SIG-M5 treated with dmso at 0.1 percent for 504 hours (cell line): Measurements from ENCODE around the gene KNDC1.

Source experiments
- DNase-seq: peaks from one replicate; lab custom pipeline; 2025; ENCODE audit not compliant: unreplicated experiment; lab: John Stamatoyannopoulos, UW

KNDC1 gene

DNA sequence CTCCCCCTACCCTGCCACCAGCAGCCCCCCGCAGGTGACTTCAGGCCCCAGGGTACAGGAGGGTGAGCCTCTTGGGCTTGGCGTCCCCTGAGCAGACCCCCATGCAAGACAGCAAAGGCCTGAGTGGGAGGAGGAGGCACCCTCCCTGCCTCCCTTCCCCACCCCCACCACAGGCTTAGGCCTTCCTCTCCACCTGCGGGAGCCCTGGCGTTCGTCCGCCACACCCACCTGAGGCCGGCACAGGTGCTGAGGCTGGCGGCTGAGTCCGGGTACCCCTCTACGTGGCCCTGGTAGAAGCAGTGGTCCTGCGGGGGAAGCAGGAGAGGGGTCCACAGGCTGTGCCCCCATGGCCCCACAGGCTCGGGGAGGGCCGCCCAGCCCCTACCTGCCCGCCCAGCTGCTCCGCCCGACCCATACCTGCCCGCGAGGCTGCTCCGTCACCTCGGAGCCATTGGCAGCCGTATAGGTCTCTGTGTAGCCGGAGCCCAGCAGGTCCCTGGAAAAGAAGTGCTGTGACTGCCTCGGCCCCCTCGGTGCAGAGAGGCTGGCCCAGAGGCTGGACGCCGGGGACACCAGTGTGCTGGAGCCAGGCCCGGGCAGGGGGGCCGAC is 113.6 kb downstream of the KNDC1 start:
- no peak for DNase-seq

DNA sequence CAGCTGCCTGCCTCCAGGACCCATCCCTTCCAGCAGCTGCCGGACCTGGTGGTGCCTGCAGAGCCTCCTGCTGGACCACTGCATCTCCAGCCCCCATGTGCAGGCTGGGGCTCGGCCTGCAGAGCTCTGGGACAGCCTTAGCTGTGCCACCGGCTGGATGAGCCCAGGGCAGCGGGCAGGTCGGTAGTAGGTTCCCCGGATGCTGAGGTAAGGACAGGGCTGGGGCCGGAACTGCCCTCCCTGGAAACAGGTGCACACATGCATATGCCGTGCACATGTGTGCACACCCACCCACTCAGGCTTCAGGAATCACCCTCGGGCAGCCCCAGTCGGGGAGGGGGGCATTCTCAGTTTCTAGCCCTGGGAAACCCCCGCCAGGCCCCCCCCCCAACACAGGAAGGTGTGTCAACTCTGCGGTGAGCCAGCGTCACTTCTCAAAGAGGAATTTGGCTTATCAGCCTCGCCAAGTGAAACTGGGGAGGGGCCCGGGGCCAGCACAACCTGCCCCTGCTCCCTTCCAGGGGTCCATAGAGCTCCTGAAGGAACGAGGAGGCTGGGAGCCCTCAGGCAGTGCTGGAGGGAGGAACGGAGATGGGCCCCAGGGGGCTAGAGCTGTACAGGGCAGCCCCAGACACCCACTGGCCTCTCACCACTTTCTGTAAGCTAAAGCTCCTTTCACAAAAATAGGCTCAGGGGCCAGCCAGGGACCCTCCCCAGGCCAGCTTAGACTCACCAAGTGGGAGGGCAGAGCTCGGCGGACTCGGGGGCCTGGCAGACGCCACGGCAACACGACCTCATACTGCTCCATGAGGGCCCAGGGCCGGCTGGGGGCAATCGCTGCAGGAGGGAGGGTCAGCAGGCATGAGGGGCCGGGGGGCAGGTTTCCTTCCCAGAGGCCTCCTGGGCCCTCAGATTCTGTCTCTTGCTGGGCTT is 115.0 kb downstream of the KNDC1 start:
- DNase-seq = peak; percentile 19

DNA sequence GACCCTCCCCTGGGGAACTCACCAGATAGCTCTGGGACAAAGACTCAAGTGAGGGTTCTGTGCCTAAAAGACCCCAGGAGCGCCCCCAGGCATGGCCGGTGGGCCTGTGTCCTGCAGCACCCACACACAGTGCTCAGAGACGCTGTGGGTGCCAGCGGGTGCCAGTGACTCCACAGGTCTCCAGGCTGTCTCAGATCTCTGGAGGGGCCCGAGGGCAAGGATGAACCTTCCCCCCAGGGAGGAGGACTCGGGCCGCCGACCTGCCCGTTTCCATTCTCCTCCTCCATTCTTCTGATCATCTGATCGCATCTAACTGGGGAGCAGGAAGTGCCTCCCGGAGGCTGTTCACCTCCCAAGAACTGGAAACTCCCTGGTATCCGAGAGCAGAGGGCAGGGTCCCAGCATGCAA is 115.7 kb downstream of the KNDC1 start:
- DNase-seq = no peak
